ENCODE results near the gene ETNK2. TPM values are rescaled to one million over a fixed set of nuclear protein-coding genes. Genes with fewer than 3 reads are reported as not detected.

The ETNK2 gene
- total RNA-seq, 2 experiments from 2014 or later = 1.9 TPM; not detected in 1

DNA sequence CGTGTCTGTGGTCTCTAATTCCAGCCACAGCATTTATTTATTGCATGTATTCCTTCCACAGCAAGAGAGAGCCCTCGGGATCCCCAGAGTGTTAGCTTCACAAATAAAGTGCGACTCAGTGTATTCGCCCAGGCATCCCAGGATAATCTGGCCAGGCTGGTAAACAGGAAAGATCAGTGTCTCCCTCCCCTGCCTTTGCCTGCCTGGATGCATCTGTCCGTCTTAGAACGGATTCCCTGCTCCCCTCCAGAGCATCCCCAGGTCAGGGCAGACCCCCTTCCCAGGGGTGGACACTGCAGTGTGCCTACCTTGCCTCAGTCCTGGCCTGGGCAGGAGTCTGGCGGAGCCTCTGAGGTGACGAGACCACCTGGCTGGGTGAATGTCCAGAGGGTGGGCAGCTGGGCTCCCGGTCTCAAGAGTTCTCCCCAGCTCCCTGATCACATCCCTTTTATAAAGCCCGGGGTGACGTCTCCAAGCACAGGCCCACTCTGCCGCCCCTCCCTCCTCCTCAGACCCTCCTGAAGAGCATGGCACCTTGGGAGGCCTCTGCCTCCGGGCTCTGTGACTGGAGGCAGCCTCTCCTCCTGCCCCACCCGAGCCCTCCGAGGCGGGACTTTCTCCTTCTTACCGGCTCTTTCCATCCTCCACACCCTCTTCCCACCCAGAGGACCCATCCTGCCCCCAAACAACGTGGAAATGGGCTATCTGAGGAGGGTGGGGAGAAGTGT lies 44.4 kb upstream of the ETNK2 start, which contains the start of gene KISS1:
KISS1 (minus strand) TSS at position 424 of the 728 bp plus-strand sequence. CDS start 3,615 bp downstream, outside the sequence.
- no peak within 1 kb of the TSS for H2AFZ ChIP-seq (ENCODE audit: low read length)
- BruUV-seq (replicated peaks) = no TSS peak
- intact Hi-C loops (cut with micrococcal nuclease; ENCODE audit: unreplicated experiment) = no loop called here
- H3K79me2 ChIP-seq (ENCODE audit: insufficient read depth, low read depth, low read length) = no peaks in the 10 kb centered on the region
- TF ChIP-seq EZH2phosphoT487 (IDR thresholded peaks at IDR 0.05; ENCODE audit: borderline replicate concordance, low read depth, low read length) = no peak
- TF ChIP-seq, protein P1, sequence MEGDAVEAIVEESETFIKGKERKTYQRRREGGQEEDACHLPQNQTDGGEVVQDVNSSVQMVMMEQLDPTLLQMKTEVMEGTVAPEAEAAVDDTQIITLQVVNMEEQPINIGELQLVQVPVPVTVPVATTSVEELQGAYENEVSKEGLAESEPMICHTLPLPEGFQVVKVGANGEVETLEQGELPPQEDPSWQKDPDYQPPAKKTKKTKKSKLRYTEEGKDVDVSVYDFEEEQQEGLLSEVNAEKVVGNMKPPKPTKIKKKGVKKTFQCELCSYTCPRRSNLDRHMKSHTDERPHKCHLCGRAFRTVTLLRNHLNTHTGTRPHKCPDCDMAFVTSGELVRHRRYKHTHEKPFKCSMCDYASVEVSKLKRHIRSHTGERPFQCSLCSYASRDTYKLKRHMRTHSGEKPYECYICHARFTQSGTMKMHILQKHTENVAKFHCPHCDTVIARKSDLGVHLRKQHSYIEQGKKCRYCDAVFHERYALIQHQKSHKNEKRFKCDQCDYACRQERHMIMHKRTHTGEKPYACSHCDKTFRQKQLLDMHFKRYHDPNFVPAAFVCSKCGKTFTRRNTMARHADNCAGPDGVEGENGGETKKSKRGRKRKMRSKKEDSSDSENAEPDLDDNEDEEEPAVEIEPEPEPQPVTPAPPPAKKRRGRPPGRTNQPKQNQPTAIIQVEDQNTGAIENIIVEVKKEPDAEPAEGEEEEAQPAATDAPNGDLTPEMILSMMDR (conservative IDR thresholded peaks at IDR 0.05; ENCODE audit: low read length) = no peak
- no peaks in the 10 kb centered on the region for H4K20me1 ChIP-seq (ENCODE audit: insufficient read depth, low read length)
- ChIA-PET POLR2A (no interaction called here), CTCF (ENCODE audit: unreplicated experiment) (interaction anchor here (0.5 kb wide), 1 partner anchor 511 kb away, joined by 4 read pairs; no protein-coding TSS in a partner anchor)
- no peaks in the 10 kb centered on the region for H3K36me3 ChIP-seq (ENCODE audit: insufficient read depth, low read length)
- no peaks in the 10 kb centered on the region for H3K9me3 ChIP-seq (ENCODE audit: low read length)
- H3K4me1 ChIP-seq (ENCODE audit: insufficient read depth, low read length, poor library complexity, severe bottlenecking) = no peaks in the 10 kb centered on the region
- no peaks in the 10 kb centered on the region for H3K9me2 ChIP-seq (ENCODE audit: insufficient read depth, low read length)
- H3K4me2 ChIP-seq (ENCODE audit: low read length) = no peak within 1 kb of the TSS
- no peak for DNase-seq (ENCODE audit: low spot score)
- H3K27ac ChIP-seq (ENCODE audit: low read depth, low read length, poor library complexity, severe bottlenecking) = no peak within 1 kb of the TSS
- no peak within 1 kb of the TSS for H3K4me3 ChIP-seq (ENCODE audit: low read depth, low read length, poor library complexity, severe bottlenecking)

DNA sequence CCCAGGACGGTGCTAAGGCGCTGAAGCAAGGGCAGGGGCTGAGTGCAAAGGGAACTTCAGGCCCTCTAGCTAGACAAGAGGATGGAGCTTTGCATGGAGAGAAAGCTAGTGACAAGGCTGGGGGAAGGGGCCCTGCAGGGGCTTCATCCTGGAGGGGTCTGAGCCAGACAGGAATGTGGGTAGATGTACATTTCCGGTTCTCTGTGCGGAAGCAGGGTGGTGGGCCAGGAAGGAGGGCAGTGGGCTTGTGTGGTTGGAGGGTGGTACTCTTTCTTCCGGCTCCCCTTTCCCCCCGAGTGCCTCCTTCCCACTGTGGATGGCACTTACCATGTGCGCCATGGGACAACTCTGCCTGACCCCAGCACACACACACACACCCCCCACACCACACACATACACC lies 42.9 kb upstream of the ETNK2 start:
- CTCF ChIA-PET (ENCODE audit: unreplicated experiment) = no interaction called here
- Histone ChIP-seq H2AFZ (ENCODE audit: low read length) (no peak overlapping the region), H3K4me2 (ENCODE audit: low read length) (no peak overlapping the region), H3K9me3 (ENCODE audit: low read length) (no peaks in the 10 kb centered on the region), H3K9me2 (ENCODE audit: insufficient read depth, low read length) (no peaks in the 10 kb centered on the region), H3K36me3 (ENCODE audit: insufficient read depth, low read length) (no peaks in the 10 kb centered on the region), H3K79me2 (ENCODE audit: insufficient read depth, low read depth, low read length) (no peaks in the 10 kb centered on the region), H3K4me1 (ENCODE audit: insufficient read depth, low read length, poor library complexity, severe bottlenecking) (no peaks in the 10 kb centered on the region), H3K27ac (ENCODE audit: low read depth, low read length, poor library complexity, severe bottlenecking) (no peak overlapping the region), H4K20me1 (ENCODE audit: insufficient read depth, low read length) (no peaks in the 10 kb centered on the region), H3K4me3 (ENCODE audit: low read depth, low read length, poor library complexity, severe bottlenecking) (no peak overlapping the region)
- intact Hi-C loops (cut with micrococcal nuclease; ENCODE audit: unreplicated experiment) = no loop called here
- BruUV-seq (replicated peaks) = no TSS peak
- POLR2A ChIA-PET = no interaction called here
- DNase-seq (ENCODE audit: low spot score) = no peak
- TF ChIP-seq EZH2phosphoT487 (IDR thresholded peaks at IDR 0.05; ENCODE audit: borderline replicate concordance, low read depth, low read length) = no peak
- TF ChIP-seq, protein P1 (conservative IDR thresholded peaks at IDR 0.05; ENCODE audit: low read length) = no peak

DNA sequence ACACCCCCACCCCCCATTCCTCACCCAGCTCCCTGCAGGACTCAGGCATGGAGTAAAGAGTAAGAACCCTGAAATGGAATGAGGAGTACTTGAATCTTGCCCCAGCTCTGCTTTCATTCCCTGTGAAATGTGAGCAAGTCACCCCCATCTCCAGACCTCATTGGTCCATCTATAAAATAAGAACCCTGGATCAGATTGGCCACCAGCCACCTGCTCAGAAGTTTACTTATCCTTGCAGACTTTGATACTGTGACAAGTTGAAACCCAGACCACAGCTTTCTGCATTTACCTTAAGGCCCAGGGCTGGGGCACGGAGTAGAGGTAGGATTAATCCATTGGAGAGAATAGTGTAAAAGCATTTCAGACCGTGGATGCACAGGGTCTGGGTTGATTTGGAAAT lies 42.2 kb upstream of the ETNK2 start:
- Histone ChIP-seq H3K9me3 (ENCODE audit: low read length) (no peaks in the 10 kb centered on the region), H3K9me2 (ENCODE audit: insufficient read depth, low read length) (no peaks in the 10 kb centered on the region), H3K4me2 (ENCODE audit: low read length) (no peak overlapping the region), H3K27ac (ENCODE audit: low read depth, low read length, poor library complexity, severe bottlenecking) (no peak overlapping the region), H2AFZ (ENCODE audit: low read length) (no peak overlapping the region), H4K20me1 (ENCODE audit: insufficient read depth, low read length) (no peaks in the 10 kb centered on the region), H3K79me2 (ENCODE audit: insufficient read depth, low read depth, low read length) (no peaks in the 10 kb centered on the region), H3K4me1 (ENCODE audit: insufficient read depth, low read length, poor library complexity, severe bottlenecking) (no peaks in the 10 kb centered on the region), H3K36me3 (ENCODE audit: insufficient read depth, low read length) (no peaks in the 10 kb centered on the region), H3K4me3 (ENCODE audit: low read depth, low read length, poor library complexity, severe bottlenecking) (no peak overlapping the region)
- DNase-seq (ENCODE audit: low spot score) = no peak
- BruUV-seq (replicated peaks) = no TSS peak
- no peak for TF ChIP-seq EZH2phosphoT487 (IDR thresholded peaks at IDR 0.05; ENCODE audit: borderline replicate concordance, low read depth, low read length)
- TF ChIP-seq, protein P1 (conservative IDR thresholded peaks at IDR 0.05; ENCODE audit: low read length) = no peak
- intact Hi-C loops (cut with micrococcal nuclease; ENCODE audit: unreplicated experiment) = no loop called here
- ChIA-PET POLR2A (interaction anchor here (0.6 kb wide), 1 partner anchor 536 kb away, joined by 3 read pairs; no protein-coding TSS in a partner anchor), CTCF (ENCODE audit: unreplicated experiment) (no interaction called here)

Measured in OCI-LY7 (cell line).